ENCODE measurements around the gene CPEB4.

Gene CPEB4

DNA sequence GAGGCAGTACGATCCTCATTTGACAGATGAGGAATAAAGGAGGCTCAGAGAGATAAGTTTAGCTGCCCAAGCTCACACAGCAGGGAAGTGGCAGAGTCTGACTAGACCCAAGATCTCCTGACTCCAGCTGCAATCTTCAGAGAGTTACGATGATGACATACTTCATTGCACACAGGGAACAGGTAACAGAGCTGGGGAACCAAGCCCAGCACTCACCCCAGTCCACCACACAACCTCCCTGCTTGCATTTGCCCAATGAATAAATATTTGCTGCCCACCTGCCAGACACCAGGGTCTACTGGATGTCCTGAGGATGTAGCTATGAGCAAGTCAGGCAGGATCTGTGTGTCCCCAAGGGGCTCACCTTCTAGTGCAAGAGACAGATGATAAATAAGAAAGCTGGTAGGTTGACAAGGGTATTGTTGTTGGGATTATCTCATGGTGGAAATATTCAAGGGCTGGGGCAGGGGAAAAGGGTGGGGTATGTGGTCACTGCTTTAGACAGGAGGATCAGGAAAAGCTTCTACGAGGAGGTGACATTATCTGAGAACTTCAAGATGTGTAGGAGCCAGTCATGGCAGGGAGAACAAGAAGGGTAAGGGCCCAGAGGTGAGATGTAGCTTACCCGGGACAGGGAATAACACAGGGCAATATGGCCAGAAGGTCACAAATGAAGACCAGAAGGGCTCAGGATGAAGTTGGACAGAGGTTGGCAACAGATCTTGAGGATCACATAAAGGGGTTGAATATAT is 28.6 kb upstream of the CPEB4 start:
- no peak for DNase-seq (ENCODE audit: low spot score)

DNA sequence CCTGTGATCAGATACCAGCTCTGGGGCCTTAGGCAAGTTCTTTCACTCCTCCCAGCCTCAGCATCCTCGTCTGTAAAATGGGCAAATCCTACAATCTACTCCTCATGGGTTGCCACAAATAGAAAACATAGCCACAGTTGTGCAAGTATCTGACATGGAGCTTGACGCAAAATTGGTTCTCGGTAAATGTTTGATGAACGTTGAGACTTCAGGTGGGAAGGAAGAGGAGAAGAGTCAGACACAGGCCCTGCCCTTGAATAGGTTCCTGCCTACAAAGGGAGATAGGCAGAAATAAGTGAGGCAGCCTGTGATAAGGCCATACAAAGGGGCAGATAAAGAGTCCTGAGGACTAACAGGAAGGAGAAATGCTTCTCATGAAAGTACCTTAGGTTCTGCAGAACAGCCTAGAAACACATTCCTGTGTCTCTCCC is 26.1 kb upstream of the CPEB4 start:
- DNase-seq (ENCODE audit: low spot score) = no peak

DNA sequence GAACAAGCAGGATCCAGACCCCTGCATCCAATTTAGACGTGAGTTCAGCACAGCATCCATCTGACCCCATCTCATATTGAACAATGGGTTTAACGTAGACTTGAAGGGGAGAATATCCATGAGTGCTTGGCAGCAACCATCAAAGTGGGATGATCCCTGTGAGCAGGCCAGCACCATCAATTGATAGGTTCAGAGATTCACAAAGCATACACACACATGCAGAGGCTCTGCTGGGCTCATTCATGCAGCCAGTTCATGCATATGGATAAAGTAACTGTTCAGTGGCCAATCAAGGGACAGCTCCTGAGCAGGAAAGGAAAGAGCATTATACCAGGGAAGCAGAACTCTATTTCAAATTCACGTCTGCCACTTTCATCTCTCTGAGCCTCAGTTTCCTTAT is 24.8 kb upstream of the CPEB4 start:
- no peak for DNase-seq (ENCODE audit: low spot score)

DNA sequence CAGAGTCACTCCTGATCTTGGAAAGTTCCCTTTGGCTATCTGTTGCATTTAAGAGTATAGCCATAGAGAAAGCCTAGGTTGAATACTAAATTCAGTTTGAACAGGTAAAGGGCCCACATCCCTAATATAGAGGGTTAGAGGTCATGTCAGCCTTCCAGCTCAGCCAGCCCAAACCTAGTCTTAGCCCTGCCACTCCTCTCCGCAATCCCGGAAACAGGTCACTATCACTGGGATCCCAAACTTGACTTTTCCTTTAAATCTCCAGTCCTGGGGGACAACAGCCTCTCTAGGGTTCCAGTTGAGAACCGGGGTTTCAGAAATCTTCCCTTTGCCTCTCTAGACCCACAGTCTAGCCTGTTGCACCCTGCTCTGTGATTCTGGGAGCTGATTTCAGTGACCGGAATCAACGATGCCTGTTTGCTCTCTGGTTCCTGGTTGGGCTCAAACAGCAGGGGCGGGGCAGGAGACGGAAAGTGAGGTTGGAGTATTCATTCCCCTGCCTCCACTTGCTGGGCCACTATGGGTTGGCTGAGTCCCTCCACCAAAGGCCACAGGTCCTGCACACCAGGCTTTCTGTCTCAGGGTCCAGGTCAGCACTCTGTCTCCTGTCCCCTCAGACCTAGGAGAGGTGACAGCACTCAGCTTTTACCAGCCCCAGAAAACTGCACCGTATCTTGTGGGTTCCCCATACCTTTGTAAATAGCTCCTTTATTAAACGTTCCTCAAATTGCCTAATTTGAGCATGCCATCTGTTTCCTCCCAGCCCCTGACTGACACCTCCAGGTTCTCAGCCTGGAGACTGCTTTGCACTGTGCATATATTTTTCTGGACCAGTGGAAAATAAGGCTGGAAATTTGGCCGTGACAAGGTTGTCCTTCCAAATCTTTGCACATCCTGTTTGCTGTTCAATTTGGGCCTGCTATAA is 23.8 kb upstream of the CPEB4 start:
- DNase-seq (ENCODE audit: low spot score) = no peak

DNA sequence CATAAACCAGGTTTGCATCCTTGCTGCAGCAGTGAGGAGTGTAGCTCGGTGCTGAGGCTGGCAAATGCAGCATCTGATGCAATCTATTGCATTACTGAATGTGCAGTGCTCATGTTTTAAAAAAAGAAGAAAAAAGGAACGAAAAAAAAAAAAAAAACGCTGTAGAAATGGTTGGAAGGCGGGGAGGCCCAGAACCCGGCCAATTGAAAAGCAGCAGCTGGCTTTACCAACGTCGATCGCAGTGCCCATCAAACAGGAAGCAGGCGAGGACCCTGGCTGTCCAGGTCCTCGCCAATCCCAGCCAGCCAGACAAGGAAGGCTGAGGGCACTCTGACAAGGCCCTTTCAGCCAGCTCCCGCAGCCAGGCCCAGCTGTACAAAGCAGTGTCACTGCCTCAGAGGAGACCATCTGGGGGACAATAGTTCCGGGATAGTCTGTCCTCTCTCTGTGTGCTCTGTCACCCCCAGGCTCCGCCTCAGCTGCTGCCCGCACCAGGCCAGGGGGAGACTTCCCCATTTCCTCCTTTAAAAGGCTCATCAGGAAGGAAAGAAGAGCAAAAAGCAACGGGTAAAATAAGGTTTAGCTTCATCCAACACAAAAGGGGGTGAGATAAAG is 21.8 kb upstream of the CPEB4 start:
- DNase-seq (ENCODE audit: low spot score) = no peak

DNA sequence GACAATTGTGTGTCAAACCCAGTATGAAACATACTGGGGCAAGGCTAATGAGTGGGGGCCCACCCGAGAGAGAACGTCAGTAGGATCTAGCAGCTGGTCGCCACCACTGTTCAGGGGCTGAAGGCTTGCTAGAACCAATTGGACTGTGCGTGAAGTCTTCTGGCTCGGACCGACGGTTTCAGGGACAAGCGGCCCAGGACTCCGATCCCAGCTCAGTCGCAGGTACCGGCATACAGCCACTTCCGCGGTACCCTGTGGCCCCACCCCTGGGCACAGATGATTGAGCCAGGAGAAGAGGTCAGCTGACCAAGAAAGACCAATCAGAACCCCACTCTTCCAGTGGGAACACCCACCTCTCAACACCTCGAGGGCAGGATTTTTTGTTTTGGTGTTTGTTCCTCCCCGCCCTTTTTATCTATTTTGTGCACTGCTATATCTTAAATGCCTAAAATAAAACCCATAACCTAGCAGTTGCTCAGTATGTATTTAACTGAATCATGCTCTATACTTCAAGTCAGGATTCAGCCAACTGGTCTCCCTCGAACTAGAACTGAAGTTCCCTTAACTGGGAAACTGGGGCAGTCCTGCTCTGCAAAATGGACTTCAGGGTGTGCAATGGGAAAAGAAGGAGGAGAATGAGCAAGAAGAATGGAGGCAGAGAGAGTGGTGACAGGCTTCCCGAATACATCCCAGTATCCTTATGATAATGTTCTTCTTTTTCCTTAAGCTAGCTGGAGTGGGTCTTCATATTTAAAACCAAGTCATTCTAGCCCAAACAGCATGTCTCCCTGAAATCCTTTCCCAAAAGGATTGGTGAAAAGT is 21.1 kb upstream of the CPEB4 start:
- no peak for DNase-seq (ENCODE audit: low spot score)

DNA sequence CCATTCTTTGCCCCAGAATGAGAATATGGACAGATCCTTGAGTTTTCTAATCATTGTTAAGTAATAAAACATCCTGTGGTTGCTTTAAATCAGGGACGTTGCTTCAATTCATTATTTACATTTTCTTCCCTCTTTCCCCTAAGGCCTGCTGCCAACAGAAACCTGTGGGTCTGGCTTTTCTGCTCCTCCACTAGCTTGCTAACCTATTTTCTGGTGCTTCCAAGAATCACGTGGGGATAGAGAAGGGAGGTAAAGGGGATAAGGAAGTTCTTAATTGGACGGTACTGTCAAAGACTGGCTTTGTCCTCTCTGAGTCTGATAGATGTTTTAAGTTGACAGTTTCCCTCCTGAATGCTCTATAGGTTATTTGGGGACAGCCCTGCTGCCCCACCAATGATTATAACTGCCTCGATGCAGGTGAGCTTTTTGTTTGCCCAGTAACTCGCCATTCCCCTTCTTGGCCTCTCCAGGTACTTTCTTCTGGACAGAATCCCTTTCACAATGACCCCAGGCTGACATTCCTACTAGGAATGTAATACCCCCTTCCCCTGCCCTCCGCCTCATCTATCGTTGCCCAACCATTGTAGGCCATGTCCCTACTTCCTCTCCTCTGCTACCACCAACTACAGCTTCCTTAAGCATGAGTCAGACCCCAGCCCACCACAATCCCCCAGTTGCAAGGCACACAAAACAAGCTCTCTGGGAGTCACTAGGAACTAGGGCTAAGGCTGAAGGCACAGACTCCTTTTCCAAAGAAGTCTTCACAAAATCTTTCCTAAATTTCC is 19.9 kb upstream of the CPEB4 start:
- DNase-seq (ENCODE audit: low spot score) = no peak

DNA sequence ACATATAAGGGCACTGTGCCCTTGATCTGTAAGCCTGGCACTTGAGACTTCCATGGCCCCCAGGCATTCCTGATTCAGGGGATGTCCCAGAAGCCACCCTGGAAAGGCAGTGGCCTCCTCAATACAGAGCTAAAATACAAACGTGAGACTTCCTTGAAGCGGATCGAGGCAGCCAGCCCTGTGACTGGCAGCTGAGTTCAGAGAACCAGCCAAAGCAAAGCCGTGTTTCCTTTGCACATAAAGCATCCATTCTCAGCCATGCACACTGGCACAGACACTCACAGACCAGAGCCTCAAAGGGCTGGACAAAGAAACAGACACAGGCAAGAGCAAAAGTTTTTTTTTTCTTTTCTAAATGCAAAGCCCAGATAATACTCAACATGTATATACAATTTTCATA is 18.8 kb upstream of the CPEB4 start:
- DNase-seq (ENCODE audit: low spot score) = no peak

DNA sequence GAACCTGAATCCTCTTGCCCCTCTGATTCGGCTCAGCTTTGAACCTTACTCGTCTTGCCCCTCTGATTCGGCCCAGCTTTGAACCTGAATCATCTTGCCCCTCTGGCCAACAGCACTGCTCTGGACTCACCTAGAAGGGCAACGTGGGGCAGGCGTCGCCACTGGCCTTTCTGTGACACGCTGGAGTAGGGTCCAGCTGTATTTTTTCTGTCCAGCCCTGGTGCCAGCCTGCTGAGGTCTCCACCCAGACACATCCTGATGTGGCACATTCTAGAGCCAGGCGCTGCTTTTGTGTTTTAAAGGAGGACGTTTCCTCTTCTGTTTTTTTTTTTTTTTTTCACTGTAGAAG is 15.2 kb upstream of the CPEB4 start:
- no peak for DNase-seq (ENCODE audit: low spot score)

DNA sequence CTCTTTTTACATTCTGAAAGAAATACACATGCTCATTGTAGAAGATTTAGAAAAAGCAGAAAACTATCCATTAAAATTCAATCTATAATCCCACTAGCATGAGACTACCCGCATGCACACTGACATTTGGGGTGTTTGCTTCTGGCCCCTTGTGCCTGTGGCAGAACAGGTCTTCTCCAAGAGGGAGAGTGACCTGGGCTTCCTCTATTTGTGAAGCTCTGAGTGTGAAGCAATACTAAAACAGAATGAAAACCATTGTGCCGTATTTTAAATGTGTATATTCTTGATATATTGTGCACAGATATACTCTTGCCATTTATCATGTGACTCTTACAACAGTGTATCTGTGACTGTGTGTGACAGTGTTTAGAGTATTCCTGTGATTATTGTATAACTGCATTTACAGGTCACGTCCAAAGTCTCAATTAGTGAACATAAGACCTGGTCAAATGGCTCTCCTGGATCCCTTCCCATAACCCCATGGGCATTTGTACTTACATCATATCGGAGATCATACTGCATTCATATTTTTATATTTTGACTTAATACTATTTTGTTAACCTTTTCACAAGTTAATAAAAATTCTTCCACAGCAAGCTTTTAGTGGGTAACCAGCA is 14.7 kb upstream of the CPEB4 start:
- no peak for DNase-seq (ENCODE audit: low spot score)

DNA sequence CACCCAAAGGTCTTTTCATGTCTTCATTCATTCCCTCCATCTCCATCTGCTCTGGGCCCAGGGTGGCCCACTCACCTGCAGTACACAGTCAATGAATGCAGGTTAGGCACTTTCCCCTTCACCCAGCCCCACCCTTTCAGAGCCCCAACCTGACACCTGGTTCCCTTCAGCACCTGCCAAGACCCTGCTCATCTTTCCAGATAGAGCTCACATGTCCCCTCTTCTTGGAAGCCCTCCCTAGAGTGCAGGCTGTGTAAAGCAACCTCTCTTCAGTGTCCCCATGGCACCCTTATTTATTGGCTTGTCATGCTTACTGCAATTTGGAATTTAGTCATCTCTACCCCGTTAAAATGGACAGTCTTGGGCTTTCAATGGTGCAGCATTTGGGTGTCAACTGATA is 13.0 kb upstream of the CPEB4 start:
- no peak for DNase-seq (ENCODE audit: low spot score)

DNA sequence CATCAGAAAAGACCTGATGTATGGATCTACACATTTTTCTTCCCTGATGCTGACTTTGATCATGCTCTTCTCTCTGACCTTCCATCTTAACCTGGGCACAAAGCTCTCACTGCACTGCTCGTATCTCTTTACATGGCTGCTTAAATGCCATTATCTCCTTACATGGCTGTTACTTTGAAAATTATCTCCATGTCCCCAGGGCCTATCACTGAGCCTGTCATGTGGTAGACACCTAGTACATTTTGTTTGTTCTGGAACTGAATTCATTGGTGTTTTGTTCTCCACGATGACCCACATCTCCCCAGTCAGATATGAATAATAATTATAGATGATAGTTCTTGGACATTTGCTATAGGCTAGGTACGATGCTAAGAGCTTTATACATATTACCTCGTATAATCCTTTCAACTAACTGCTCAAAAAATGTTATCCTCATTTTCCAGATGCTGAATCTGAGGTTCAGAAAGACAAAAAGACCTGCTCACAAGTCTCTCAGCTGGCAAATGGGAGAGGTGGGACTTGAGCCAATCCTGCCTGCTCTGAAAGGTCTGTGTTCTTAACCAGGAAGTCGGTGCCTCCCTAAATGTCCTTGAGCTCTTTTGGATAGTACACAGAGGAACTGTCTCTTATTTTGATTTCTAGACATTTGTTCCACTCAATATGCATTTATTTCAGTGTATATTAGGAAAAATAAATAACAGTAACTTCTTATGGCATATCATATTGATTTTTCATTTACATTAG is 9.8 kb upstream of the CPEB4 start:
- DNase-seq (ENCODE audit: low spot score) = no peak

DNA sequence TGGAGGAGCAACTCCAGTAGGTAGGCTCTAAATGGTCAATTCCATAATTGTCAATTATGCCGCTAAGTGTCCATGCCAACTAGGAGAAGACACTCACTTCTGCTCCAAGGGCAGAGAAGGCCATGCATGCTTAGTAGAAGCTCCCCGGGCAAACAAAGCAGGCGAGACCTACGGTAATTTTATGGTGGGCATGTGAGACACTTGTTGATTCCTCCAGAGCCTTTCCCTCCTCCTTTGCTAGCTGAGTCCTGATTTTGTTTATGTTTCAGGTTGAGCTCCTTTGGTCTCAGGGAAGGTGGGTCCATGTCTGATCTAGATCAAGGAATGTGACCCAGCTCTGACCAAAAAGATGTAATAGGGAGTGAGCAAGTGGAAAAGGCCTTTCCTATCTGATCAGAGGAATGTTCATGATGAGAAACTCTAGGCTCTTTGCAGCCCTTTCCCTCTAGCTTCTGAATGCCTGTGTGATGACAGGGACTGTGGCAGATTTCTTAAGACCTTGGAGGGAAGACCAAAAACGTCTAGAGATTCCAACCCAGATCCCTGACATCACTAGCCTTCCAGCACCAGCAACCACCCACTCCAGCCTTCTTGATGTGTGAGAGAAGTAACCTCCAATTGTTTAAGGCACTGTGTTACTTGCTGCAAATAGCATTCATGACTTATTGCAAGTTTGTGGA is 7.7 kb upstream of the CPEB4 start:
- DNase-seq (ENCODE audit: low spot score) = no peak

DNA sequence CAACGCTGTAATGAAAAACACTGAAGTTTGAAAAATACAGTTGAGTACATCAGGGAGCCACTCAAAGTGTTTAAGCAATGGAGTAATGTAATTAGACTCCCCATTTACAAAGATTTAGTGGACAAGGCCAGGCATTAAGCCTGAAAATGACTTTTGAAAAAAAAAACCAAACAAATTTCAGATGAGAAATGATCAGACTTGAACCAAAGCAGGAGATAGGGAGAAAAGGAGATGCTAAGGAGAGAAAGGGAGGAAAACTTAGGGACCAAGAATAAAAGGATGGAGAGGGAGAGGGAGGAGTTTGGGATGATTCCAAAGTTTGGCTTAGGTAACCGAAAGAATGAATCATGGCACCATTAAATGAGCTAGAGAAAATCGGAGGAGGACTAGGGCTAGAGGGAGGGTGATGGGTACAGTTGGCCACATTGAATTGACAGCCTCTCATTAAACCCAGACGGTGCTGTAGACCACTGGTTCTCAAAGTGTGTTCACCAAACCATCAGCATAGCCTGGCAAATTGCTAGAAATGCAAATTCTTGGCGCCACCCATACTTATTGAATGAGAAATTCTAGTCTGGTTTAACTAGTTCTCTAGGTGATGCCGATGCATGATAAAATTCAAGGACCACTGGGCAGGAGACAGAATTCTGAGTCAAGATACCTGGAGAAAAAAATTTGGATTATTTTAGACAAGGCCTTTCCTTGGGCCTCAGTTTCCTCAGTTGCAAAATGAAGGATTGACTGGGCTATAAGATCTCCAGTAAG is 6.2 kb upstream of the CPEB4 start:
- no peak for DNase-seq (ENCODE audit: low spot score)

DNA sequence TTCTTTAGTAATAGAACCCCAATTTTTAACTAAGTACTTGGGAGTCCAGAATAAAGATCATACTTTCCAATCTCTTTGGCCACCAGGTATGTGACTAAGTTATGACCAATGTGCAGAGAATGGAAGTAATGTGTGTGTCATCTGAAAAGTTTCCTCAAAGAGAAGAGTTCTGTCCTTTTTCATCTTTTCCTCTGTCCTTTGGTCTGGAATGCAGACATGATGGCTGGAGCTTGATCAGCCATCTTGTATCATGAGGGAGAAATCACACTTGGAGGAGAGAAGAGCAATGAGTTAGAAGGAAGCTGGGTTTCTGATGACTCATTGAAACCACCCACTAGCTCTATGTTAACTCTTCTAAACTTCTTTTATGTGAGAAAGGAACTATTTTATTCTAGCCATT is 5.5 kb upstream of the CPEB4 start:
- no peak for DNase-seq (ENCODE audit: low spot score)

DNA sequence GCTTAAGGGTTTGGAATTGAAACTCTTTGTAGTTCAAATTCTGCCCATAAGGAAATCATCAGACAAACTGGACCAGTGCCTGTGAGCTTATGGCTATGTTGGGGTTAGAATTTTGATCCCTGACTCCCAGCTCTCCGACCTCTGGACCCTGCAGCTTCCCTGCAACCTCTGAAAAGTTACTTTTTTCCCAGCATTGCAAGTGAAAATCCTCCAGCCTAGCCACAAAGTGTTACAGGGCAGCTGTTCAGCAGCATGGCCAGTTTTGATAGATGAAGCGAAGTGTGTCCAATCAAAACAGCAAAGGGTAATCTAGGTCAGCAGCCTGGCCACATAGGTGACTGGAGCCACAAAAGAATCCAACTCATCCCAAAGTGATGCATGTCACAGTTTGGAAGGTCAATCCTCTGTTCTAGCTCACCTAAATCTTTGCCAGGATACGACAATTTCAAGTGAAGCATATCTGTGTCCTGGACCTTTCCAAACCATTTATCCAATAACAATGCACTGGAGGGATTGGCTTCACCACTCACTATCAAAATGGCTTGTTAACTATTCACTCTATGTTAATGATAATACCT is 4.7 kb upstream of the CPEB4 start:
- no peak for DNase-seq (ENCODE audit: low spot score)

DNA sequence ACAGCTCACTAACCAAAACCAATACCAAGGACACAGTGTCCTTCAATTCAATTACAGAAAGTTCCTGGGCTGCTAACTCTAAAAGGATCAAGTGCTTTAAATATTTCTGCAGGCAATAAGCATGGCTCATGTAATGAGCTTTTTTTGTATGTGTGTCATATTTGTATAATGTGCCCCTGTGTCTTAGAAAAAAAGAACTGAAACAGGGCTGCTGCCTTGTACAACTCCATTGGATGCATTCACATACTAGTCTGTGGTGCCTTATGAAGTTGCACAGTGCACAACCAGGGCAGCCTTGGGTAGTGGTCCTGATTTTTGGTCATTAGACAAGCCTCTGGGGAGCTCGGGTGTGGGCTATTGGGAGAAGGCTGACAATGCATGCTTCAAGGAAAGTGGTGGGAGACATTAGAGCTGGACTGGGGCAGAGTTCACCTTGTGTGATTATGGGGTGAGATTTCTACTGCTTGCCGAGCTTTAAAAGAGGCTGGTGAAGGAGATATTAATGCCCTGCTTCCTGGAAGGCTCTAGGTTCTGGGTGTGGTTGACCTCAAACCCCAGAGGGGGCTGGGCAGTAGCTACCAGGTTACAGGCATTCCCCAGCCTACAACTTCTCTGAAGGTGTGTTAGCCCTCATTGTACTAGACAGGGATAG is 3.6 kb upstream of the CPEB4 start:
- DNase-seq (ENCODE audit: low spot score) = no peak

DNA sequence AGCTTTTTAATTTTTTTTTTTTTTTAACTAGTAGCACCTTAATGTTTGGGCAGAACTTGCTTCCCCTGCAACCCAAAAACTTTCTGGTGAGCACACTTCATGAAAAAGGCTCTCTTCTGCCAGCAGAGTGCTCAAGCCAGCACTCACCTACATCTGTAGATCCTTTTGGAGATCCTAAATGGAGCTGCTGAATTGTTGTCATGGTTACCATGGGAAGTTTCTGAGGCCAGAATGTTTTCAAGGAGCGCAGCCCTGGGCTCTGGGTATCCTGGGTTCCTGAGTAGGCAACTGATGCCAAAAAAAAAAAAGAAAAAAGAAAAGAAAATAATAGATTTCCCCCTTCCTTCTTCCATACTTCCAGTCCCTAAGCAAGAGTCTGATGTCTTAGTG is 3.1 kb upstream of the CPEB4 start:
- no peak for DNase-seq (ENCODE audit: low spot score)

All from kidney capillary endothelial cell (primary cell).